GM18499 (cell line): ENCODE data around the gene SP3.
"Not testable (repeated sequence)": the region's sequence is repeated elsewhere in the genome, so short reads cannot be mapped to it uniquely, and the experiment has no call there.

Experiments used
- ATAC-seq: cut with Tn5 transposase; IDR thresholded peaks from one replicate; pipeline ENCODE4 v1.9.1; 2021; ENCODE audit warnings: moderate number of reproducible peaks; ENCODE audit not compliant: insufficient read depth, unreplicated experiment

SP3 gene

DNA sequence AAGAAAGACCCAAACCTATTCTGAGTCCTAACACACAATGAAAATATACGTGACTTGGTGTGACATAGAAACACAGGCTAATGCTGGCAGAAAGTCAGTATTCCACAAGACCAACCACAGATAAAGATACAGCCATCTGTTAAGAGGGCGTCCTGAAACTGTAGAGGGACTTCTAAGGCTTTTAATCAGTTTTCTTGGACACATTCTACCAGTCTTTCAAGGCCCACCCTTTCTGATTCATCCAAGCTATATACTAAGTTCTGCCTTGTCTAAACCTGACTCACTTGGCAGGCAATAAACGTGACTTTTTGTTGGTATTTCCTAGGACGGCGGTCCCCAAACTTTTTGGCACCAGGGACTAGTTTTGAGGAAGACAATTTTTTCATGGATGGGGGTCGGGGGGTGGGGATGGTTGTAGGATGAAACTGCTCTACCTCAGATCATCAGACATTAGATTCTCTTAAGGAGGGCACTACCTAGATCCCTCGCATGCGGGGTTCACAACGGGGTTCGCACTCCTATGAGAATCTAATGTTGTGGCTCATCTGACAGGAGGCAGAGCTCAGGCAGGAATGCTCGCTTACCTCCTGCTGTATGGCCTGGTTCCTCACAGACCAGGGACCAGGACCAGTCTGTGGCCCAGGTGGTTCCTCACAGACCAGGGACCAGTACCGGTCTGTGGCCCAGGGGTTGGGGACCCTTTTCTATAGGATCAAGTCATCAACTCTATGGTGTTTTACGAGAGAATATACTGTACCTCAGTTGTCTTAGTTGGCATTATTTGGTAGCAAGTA, 61.4 kb downstream of the SP3 start:
- ATAC-seq: no peak

DNA sequence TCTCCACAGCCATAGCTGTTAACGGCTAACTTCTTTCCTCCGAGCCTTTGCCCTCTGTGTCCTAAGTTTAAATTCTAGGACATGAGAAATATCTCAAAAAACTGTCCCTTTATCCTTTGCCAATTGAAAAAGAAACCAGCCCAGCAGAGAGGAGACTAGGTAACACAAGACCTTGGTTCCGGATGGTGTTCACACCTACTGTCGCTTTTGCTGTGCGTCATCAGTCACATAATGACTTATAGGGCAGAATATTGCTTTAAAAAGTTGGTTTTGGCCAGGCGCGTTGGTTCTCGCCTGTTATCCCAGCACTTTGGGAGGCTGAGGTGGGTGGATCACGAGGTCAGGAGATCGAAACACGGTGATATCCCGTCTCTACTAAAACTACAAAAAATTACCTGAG, 66.2 kb downstream of the SP3 start:
- ATAC-seq: no peak

DNA sequence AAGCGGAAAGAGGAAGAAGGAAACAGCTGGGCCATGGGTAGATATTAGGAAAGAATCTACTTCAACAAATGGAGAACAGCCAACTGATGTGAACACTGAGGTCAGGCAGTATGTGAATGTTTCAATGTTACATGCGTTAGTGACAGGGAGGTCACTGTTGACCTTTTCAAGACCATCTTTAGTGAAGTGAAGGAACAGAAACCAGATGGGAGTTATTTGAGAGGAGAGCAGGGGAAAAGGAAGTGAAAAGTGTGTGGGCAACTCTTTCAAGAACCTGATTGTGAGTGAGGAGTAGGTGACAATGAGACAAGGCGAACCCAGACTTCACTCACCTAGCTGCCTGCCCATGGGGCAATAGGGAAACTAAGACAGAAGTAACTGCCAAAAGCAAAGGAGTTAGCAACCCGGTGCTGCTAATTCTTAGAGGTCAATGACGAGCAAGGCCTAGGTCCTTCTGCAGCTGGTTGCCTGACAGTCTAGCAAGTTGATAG, 67.0 kb downstream of the SP3 start:
- ATAC-seq: peak; percentile 89

DNA sequence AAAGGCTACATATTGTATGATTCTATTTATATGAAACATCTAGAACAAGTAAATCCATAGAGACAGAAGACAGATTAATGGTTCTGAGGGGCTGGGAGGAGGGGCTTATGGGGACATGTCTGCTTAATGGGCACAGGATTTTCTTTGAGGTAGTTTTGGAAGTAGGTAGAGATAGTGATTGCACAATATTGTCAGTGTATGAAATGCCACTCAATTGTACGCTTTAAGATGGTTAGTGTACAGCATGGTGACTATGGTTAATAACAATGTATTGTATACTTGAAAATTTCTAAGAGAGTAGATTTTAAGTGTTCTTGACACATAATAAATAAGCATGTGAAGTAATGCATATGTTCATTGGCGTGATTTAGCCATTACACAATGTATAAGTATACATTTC, 68.4 kb downstream of the SP3 start:
- ATAC-seq: no peak

DNA sequence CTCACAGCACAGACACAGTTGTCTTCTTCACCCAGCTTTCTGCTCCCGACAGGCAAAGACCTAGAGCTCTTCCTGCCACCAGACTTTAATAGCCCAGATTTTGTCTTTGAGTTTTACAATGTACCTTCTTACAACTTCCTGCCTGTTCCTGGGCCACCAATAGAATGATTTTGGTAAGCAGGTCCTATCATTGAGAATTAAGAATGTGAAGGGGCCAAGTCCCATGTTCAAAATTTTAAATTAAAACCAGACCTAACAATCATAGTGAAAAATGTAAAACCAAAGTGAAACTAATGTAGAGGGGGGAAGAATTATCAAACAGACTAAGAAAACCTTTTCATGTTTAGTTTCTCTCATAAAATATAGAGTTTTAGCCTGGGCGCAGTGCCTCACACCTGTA, 72.8 kb downstream of the SP3 start:
- no peak for ATAC-seq

DNA sequence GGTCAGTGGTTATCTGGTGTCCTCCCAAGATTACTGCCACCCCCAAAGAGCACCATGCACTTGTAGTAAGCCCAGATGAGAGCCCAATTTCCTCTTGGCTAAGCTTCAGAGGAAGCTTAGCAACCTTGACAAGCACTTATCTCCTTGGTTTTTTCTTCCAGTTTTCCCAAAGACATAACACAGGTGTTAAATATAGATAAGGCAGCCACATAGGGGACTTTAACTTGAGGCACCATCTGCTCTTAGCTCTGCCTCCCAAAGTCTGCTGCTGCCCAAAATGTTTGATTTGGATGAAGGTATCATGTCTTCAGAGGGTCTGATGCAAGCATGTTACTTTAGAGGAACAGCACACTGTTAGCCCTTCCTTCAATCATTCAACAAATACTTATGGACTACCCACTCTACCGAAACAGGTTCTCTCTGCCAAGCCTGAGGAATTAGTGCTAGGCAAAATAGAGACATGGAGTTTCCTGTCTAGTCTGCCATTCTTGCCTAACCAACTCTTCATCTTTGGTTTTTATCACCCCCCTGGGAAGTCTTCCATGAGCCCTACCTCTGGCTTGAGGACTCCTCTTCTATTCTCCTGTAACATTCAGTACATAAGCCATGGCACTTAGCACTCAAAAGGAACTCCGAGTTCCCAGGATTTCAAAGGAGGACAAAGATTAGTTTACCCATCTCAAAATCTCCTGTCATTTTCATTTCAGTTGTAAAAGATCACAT, 73.7 kb downstream of the SP3 start:
- no peak for ATAC-seq

DNA sequence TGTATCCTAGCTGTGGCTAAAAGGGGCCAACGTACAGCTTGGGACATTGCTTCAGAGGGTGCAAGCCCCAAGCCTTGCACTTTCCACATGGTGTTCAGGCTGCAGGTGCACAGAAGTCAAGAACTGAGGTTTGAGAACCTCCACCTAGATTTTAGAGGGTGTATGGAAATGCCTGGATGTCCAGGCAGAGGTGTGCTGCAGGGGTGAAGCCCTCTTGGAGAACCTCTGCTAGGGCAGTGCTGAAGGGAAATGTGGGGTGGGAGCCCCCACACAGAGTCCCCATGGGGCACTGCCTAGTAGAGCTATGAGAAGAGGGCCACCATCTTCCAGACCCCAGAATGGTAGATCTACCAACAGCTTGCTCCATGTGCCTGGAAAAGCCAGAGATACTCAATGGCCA, 75.7 kb downstream of the SP3 start:
- not testable (repeated sequence) for ATAC-seq

DNA sequence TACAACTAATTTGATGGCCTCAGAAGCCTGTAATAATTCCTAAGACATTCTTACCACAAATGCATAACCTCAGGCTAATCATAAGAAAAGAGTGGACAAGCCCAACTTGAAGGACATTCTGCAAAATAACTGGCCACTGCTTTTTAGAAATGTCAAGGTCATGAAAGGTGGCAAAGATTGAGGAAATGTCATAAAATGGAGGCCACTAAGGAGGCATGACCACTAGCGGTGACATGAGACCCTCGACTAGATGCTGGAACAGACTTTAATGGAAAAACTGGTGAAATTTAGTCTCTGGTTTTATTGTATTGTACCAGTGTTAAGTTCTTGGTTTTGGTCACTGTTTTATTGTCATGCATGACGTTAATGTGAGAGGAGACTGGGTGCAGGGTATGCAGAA, 78.6 kb downstream of the SP3 start:
- no peak for ATAC-seq

DNA sequence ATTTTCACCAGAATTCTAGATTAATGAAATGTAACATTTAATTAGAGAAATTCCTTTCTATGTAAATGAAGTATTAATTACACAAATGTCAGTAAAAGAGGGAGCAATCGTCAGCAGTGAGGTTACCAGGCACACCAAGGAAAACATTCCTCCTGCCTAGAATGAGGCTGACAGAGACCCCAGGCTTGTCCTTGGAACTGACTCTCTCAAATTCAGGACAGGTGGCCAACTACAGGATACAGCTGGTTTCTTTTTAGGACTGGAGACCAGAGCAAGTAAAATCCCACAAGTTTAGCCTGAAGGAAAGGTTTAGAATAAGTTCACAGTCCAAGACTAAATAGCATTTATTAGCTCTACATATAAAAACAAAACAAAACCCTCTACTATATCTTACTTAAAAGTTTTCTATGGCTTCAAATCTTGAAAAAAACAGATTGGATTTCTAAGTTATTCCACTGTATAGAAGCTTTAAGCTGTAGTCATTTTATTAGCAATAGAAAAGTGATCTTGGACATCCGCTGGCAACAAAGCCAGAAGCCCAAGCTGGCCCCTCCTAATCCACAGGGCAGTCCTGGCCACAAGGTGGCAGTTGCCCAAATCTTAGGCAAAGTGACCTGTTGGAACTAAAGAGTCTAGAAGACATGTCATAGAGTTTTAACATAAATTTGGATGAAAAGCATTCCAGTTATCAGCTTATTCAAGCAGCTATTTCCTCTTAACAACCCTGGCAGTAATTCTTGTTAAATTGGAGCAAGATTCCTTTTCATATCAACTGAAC, 81.0 kb downstream of the SP3 start:
- no peak for ATAC-seq

DNA sequence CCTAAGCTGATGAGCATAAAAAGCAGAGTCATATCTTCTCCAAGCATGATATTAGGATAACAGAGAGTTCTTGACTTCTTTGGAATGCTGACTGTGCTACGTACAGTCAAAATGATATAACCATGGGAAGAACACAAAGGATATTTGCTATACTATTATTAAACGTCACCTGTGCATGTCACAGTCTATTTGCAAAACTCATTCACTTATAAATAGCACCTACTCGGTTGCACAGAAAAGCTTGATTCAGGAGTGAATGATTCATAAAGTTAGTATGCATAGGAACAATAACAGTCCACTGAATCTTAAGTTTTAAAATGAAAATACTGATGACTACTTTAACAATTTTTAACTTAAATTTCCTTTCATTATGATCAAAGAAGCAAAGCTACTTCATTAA, 83.3 kb downstream of the SP3 start:
- ATAC-seq: no peak

DNA sequence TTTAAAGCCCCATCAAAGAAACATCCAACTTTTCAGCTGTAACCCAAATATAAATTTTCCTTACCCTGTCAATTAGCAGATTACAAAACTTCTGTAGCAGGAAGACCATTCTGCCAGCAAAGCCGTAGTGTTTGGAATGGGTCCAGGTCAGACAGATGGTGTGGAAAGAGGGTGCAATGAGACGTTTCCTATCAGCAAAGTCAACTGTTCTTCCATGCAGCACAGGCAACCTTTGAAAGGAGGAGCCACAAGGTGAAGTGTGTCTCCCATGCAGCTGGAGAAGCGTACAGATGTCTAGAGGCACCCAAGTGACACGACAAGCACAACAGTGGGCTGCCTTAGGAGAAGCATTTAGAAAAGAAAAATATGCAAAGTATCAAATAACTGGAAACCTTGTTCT, 83.7 kb downstream of the SP3 start:
- no peak for ATAC-seq

DNA sequence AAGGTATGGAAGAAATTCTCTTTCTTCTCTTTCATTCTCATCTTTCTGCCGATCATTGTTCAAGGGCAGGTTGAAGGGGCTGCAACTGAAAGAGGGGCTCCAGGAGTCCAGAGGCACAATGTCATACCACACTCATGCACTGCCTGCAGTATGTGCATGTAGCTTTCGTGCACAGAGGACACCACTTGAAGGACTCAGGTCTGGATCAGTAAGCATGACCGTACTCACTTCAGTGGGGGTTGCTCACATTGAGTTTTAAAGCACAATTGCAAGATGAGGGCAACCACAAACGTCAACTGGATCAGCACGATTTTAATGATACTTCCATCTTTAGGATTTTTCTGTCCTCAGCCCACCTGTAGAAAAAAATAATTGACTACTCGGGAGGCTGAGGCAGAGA, 84.6 kb downstream of the SP3 start:
- ATAC-seq: no peak

DNA sequence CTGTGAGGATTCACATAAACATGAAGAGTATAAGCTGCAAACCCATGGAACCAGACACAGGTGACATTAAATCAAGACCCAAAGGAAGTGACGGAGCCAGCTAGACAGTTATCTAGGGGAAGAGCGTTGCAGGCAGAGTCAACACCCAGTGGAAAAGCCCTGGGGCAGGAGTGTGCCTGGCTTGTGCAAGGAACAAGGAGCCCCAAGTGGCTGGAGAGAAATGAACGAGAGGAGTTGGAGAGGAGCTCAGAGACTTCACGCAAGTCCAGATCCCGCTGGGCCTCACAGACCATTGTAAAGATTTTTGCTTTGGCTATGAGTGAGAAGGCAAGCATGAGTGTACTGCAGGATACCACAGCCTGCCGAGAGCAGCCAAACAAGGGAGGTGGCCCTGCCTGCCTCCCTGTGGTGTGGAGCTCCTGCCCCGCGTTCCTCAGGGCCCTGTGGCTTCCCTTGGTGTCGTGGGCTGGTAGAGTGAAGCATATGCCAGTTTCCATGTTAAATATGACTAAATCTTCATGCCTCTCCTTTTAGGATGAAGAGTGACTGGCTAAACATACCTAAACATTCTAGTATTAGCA, 88.2 kb downstream of the SP3 start:
- ATAC-seq: no peak

DNA sequence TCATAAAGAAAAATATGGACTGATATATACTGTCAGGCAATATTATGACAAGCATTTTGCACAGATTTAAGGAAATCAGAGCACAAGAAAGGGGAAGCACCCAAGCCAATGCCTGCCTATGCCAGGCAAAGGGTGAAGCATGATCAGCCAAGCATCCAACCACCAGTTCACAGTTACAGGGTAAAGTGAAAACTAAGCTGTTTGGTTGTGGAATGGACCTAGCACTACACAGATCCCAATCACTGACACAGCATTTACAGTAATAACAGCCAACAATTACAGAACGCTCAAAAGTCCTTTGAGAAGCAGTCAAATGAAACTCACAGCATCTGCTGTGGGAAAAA, 90.3 kb downstream of the SP3 start:
- peak; percentile 72 for ATAC-seq

DNA sequence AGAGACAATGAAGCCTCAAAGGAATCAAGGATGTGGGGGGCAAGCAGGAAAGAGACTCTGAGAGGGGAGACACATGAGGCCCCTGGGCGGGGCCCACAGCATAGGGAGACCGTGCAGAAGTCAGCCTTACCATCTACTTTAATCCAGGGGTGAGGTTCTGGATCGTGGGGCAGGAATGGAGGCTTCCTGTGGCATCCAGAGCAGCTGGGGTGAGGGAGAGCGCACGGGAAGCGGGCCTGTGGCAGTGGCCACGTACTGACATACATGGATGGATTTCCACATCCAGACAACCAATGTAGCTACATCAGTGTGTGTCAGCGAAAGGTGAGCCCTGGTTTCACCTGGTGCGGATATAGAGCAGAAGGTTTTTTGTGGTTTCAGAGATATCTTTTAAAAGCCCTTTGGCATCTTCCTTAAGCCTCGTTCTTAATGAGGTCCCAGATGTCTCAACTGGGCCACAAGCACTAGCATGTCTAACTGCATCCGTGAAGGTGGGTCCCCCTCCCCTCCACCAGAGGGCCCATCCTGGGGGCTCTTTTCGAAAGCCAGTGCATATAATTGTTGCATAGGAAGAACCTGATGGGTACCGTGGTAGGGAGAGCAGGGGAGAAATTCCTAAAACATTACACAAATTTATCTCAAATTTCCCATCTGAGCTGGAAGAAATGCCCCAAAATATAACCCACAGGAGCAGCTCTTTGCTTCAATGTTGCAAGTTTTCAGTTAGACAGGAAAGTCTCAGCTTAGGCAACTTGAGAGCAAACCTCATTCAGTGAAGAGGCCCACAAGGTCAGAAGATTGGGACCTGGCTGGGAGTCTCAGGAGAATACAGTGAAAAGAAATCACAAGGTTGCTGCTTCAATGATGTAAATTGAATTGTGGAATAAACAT, 90.9 kb downstream of the SP3 start:
- no peak for ATAC-seq

DNA sequence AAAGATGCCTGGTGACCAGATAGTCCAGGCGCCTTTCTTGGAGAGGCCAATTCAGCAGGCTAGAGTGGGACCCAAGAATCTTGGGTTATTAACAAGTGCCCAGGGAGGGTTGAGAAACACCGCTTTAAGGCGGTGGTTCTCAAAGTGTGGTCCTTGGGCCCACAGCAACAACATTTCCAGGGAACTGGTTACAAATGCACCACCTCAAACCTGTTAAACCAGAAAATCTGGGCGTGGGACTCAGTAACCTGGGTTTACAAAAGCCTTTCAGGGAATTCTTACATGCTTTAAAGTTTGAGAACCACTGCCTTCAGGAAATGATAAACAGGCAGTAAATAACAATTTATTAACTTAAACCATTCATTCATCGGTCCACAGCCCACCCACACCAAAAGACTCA, 92.5 kb downstream of the SP3 start:
- ATAC-seq: no peak

DNA sequence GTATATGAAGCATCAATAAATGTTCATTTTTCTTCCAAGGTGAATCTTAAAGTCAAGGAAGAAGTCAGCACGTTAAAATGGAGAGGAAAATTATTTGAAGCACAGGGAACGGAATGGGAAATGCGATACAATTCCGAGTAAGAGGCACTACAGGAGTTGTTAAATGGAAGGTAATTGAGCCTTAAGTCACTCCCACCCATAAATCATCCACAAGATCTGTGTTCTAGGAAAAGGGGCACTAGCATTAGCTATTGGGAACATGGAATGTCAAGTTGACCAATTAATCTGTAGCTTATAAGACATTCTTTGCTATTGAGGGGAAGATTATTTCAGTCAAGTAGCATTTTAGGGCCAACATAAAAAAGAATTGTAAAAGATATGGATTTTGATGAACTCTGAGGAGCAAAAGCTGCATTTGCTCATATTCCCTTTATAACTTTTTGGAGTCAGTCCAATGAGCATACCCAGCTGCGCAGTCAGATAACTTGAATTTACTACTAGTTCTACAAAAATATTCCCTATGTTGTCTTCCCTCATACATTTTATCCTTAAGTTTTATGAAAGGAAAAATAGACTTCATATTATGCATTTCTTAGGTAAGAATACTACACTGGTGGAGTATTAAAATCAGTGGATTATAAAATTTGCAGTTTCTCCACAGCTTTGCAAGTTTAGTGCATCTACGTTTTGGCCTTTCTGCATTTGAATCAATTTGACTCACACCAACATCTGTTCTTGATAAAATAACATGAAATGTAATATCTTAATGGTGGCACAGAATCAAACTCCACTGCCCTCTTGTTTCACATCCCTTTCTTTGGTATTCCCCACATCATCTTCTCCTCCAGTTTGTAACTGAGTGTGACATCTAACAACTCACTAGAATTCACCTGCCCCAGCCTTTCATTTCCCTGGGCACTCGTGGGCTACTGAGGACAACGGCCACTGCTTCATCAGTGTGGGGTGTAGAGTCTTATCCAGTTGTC, 95.6 kb downstream of the SP3 start:
- no peak for ATAC-seq

DNA sequence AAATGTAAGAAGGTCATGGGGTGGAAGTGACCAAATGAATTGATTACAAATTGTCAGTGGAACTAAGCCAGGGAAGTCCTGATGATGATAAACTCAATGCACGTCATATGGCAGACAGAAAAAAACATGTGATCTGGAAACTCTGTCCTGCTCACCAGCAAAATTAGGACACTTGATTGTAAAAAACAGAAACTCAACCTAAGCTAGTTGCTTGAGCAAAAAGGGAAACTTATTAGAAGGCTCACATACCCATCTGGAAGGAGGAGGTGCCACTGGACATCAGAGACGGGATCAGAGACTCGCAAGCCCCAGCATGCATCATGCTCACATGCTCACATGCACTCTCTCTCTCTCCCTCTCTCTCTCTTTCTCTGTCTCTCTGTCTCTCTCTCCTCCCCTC, 96.8 kb downstream of the SP3 start:
- ATAC-seq: no peak
